Stimulated activated CD4-positive, alpha-beta T cell treated with anti-CD3 and anti-CD28 coated beads, Interleukin-12 subunit alpha, Interleukin-12 subunit beta, amount 100 ng/mL, for 4 hours (primary cell): ENCODE measurements around the gene GSTA5.
A peak's percentile ranks its signal among the peaks of the same experiment; 100 is the strongest.
"Not testable (repeated sequence)": the region's sequence is repeated elsewhere in the genome, so short reads cannot be mapped to it uniquely, and the experiment has no call there.

Experiments
- DNase-seq: peaks from one replicate; pipeline ENCODE4 v3.0.0-alpha.2; 2020

GSTA5 gene

DNA sequence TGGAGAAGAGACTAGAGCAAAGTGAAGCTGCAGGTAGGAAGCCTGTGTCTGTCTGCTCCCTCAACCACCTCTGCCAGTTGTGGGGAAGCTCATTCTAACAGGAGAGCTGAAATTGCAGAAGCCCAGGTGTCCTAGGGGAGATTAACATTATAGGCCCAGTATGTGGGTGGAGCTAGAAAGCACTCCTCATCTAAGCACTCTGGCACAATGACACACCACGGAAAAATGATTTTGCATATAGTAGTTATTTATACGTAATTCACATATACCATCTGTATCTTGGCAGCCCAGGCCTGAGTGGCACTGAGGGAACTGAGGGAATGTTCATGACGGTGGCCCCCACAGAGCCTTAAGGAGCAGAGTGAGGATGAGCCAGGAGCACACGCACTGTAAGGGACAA, 9.7 kb downstream of the GSTA5 start:
- DNase-seq = not testable (repeated sequence)

DNA sequence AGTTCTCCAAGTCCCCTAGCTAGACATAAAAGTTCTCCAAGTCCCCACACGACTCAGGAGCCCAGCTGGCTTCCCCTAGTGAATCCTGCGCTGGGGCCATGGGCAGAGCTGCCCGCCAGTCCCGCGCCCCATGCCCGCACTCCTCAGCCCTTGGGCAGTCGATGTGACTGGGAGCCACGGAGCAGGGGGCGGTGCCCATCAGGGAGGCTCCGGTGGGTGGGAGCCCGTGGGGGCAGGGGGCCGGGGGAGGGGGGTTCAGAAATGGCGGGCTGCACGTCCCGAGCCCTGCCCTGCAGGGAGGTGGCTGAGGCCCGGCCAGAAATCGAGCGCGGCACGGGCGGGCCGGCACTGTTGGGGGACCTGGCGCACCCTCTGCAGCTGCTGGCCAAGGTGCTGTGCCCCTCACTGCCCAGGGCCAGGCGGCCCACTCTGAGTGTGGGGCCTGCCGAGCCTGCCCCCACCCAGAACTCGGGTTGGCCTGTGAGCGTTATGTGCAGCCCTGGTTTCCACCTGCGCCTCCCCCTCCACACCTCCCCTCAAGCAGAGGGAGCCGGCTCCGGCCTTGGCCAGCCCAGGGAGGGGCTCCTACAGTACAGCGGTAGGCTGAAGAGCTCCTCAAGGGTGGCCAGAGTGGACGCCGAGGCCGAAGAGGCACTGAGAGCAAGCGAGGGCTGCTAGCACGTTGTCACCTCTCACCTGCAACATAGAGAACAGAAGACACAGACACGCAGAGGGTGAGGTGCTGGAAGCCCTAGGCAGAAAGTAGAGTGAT, 11.4 kb downstream of the GSTA5 start:
- no peak for DNase-seq

DNA sequence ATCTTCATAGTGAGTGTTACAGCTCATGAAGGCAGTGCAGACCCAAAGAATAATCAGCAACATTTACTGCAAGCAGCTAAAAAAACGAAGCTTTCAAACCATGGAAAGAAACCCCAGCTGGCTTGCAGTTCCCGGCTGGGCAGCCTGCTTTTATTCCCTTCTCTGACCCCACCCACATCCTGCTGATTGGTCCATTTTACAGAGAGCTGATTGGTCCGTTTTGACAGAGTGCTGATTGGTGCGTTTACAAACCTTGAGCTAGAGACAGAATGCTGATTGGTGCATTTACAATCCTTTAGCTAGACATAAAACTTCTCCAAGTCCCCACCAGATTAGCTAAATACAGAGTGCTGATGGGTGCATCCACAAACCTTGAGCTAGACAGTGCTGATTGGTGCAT, 12.0 kb downstream of the GSTA5 start:
- not testable (repeated sequence) for DNase-seq

DNA sequence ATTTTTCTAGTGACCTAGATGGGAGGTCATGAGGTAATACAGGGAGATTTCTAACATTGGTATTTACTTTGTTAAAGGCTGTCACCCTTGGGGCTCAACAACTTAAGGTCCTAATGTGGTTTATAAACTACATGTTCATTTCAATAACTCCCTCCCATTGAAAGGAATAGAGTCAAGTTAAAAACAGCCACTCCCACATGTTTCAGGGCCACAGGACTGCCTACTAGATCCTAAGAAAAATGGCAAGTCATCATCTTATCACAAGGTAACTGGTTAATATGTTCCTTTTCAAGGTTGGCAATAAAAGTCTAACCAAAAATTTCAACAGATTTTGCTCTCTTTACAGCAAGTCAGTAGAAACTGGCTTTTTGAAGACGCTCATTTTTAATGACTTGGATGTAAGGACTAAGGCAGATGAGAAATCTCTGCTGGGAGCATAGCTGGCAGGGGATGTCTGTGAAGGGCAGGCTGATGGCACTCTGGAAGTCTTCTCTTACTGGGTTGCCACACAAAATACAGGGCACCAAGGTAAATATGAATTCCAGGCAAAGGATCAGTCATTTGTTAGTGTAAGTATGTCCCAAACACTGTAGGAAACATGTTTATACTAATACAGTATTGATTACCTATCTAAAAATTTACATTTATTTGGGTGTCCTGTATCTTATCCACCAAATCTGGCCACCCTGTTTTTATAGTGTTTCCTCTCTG, 13.4 kb downstream of the GSTA5 start:
- DNase-seq = not testable (repeated sequence)

GRCh38 chr6:52826513-52826912, 14.1 kb downstream of the GSTA5 start:
- no peak for DNase-seq

DNA sequence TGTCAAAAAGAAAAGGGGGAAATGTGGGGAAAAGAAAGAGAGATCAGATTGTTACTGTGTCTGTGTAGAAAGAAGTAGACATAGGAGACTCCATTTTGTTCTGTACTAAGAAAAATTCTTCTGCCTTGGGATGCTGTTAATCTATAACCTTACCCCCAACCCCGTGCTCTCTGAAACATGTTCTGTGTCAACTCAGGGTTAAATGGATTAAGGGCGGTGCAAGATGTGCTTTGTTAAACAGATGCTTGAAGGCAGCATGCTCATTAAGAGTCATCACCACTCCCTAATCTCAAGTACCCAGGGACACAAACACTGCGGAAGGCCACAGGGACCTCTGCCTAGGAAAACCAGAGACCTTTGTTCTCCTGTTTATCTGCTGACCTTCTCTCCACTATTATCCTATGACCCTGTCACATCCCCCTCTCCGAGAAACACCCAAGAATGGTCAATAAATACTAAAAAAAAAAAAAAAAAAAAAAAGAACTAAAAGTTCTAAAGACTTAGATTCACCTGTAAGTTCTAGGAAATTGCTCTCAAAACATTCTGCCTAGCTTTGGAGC, 14.6 kb downstream of the GSTA5 start:
- not testable (repeated sequence) for DNase-seq

DNA sequence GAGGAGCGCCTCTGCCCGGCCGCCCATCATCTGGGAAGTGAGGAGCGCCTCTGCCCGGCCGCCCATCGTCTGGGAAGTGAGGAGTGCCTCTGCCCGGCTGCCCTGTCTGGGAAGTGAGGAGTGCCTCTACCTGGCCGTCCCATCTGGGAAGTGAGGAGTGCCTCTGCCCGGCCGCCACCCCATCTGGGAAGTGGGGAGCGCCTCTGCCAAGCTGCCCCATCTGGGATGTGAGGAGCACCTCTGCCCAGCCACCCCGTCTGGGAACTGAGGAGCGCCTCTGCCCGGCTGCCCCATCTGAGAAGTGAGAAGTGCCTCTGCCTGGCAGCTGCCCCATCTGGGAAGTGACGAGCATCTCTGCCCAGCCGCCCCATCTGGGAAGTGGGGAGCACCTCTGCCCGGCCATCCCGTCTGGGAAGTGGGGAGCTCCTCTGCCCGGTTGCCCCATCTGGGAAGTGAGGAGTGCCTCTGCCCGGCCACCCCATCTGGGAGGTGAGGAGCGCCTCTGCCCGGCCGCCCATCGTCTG, 15.3 kb downstream of the GSTA5 start:
- not testable (repeated sequence) for DNase-seq

- DNase-seq = no peak
Observed at GRCh38 chr6:52821842-52822241, 18.8 kb downstream of the GSTA5 start.

GRCh38 chr6:52820198-52820597, 20.4 kb downstream of the GSTA5 start:
- no peak for DNase-seq

DNA sequence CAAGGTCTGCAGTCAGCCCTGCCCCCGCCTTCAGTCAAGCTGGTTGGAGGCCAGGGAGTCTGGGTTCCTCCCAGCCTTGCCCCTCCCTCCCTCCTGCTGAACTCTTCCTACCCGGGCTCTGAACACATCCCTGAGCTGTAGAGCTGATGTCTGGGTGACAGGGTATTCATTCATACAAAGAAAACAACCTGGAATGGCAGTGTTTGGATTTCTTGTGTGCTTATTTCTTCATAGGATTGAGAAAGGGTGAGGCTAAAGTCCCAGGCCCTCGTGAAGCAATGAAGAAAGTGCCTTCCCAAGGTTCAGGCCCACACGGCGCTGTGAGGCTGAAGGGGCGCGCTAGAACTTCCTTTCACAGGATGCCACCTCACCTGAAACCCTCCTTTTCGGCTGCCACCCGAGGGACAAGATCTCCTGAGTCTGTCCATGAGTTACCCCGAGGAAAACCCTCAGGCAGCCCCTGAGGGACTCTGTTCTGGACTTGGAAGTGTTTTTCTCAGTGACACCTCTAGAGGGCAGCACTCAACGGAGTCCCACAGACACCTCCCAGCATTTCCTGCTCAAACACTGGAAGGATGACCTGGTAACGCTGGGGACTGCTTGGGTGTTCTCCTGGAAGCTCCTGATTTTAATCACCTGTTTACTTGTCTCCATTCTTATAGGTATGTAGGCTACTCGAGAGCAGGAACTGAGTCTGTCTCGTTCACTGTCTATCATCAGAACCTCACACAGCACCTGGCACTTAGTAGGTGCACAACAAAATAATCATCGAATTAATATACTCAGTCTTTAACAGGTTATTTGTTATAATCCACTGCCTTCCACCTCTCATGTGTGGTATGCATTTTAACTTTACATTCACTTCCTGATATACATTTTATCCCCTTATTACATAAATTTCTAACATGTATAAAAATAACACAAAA, 25.2 kb downstream of the GSTA5 start:
- peak; percentile 18 for DNase-seq

DNA sequence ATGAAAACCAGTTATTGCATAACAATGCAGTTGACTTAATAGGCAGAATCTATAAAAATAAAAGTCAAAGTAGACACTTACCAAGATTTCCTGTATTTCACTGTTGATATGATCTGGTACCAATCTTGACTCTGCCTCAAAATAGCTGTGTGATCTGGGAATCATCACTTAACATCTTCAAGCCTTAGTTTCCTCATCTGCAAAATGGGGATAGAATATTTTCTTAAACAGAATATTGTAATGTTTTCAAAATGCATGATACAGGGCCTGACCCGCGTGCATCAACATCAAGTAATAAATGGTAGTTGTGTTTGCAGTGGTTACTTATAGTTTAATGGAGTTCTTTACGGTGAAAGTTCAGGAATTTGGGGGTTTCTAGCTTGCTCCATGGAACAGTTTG, 26.1 kb downstream of the GSTA5 start:
- not testable (repeated sequence) for DNase-seq

GRCh38 chr6:52809777-52810176, 30.8 kb downstream of the GSTA5 start:
- not testable (repeated sequence) for DNase-seq

DNA sequence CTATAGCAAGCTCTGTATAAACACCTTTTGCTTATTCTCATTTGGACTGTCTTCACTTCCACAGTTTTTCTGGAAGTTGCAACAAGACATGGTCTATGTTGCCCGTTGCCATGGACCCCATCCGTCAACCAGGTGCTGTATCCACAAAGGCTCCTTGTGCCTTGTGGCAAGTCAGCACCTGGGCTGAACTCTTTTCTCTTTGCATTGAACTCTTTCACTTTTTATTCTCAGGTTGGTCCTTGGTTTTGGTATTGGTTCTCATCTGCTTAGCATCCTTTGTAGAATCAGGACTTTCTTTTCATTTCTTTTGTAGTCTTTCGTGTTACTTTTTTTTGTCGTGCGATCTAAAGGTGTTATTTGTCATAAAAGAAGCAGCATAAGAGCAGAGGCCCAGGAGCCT, 32.0 kb downstream of the GSTA5 start:
- DNase-seq = no peak

GRCh38 chr6:52803668-52804255, 36.9 kb downstream of the GSTA5 start, which contains the start of gene GSTA1:
Gene GSTA1, minus strand, starts transcription at chr6:52803816. Its CDS starts 4,549 bp downstream, at chr6:52799267.
- not testable (repeated sequence) for DNase-seq

- no peak for DNase-seq
Observed at GRCh38 chr6:52802806-52803205, 37.8 kb downstream of the GSTA5 start.

DNA sequence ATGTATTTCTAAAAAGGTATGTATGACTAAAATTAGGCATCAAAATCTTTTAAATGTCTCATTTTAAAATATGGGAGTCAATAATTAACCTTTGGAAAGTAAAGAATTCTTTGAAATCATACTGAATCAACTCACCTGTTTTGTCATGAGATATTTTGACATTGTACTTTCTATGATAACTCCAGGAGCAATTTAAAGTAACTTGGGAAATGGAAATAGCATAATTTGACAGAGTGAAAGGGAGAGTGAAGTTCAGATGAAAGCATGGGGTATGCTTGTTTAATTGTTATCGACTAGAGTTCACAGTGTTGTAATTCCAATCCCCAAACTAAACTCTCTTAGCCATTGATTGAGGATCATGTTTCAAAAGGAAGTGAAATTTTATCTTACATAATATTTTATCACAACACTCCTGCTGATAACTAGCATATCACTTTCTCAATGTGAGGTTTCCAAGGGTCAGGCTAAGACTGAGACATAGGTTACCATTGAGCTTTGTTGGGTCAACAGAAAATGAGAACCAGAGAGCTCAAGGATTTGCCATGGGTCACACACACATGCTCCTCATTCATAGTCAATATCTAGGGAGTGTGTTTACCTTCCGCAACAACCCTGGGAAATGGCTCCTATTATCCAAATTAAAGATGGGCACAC, 39.3 kb downstream of the GSTA5 start:
- DNase-seq = no peak

DNA sequence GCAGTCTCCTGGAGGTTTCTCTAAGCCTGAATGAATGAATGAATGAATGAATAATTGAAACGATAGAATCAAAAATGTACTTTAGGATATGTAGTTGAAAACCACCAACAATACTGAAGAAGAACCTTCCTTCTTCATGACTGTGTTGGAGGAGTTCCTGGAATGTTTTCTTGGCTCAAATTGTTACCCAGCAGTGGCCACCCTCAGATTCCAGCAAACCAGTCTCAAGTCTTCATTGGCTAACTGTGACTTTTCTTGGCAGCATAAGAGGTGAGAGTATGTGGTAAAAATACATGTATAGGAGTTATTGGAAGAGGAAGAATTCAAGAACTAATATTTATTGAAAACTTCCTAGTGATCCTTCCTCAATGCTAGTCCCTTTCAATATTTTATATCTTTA, 41.3 kb downstream of the GSTA5 start:
- not testable (repeated sequence) for DNase-seq

DNA sequence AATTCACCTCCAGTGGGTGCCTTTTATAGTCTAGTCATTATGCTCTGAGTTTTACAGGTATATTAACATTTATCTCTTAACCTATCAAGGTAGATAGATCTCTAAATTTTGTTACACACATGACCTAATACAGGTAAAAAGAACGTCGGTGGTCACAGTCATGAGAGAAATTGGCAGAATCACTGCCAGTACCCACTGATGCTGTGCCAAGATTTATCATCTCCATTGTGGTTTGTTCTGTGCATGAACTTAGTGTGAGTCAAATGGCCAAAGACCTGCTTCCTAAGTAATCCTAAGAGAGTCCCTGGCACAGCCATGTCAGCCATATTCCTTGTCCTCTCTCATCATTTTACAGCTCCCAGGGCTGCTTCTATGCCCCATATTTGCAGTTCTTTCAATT, 46.2 kb downstream of the GSTA5 start:
- not testable (repeated sequence) for DNase-seq

DNA sequence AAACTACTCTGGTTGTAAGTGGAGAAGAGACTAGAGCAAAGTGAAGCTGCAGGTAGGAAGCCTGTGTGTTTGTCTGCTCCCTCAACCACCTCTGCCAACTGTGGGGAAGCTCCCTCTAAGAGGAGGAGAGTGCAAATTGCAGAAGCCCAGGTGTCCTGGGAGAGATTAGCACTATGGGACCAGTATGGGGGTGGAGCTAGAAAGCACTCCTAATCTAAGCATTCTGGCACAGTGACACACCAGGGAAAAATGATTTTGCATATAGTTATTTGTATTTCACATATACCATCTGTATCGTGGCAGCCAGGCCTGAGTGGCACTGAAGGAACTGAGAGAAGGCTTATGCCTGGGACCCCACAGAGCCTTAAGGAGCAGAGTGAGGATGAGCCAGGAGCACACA, 49.8 kb downstream of the GSTA5 start:
- DNase-seq = no peak

DNA sequence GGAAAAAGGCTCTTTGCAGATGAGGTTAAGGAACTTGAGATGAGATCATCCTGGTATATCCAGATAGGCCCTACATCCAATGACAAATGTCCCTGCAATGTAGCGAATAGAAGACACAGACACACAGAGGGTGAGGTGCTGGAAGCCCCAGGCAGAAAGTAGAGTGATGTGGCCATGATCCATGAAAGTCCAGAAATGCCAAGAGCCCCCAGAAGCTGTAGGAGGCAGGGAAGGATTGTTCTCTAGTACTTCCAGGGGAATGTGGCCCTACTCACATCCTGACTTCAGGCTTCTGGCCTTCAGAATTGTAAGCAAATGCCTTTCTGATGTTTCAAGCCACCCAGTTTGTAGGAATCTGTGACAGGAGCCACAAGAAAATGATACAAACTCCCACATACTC, 51.0 kb downstream of the GSTA5 start:
- DNase-seq = not testable (repeated sequence)

DNA sequence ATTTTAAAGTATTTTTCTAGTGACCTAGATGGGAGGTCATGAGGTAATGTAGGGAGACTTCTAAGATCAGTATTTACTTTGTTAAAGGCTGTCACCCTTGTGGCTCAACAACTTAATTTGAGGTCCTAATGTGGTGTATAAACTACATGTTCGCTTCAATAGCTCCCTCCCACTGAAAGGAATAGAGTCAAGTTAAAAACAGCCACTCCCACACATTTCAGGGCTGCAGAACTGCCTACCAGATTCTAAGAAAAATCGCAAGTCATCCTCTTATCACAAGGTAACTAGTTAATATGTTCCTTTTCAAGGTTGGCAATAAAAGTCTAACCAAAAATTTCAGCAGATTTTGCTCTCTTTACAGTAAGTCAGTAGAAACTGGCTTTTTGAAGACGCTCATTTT, 52.1 kb downstream of the GSTA5 start:
- DNase-seq = no peak

- no peak for DNase-seq
Observed at GRCh38 chr6:52787917-52788316, 52.7 kb downstream of the GSTA5 start.
